Measurements from ENCODE around the gene CAPN14.
A peak's percentile ranks its signal among the peaks of the same experiment; 100 is the strongest.

The CAPN14 gene

GRCh38 chr2:31240381-31241365, 23.4 kb upstream of the CAPN14 start:
- no peak for DNase-seq

GRCh38 chr2:31239593-31240177, 22.4 kb upstream of the CAPN14 start:
- DNase-seq, result no peak

GRCh38 chr2:31238906-31239592, 21.7 kb upstream of the CAPN14 start:
- no peak for DNase-seq

- no peak for DNase-seq
These were observed 21.0 kb upstream of the CAPN14 start for GRCh38 chr2:31238126-31238905.

- DNase-seq, result no peak
These were observed 20.2 kb upstream of the CAPN14 start for GRCh38 chr2:31237348-31238017.

- DNase-seq, result no peak
These were observed 19.3 kb upstream of the CAPN14 start for GRCh38 chr2:31236433-31237205.

GRCh38 chr2:31235504-31235902, 18.2 kb upstream of the CAPN14 start:
- no peak for DNase-seq

GRCh38 chr2:31234683-31235503, 17.6 kb upstream of the CAPN14 start:
- no peak for DNase-seq

- peak; percentile 59 for DNase-seq
These were observed 16.7 kb upstream of the CAPN14 start, which contains the start of gene EHD3 for GRCh38 chr2:31233741-31234682. Gene EHD3 (plus strand): TSS chr2:31234152. CDS start chr2:31234622, 470 bp downstream.

- DNase-seq, result no peak
These were observed 15.9 kb upstream of the CAPN14 start for GRCh38 chr2:31233231-31233630.

- no peak for DNase-seq
These were observed 15.3 kb upstream of the CAPN14 start for GRCh38 chr2:31232586-31232985.

- no peak for DNase-seq
These were observed 14.4 kb upstream of the CAPN14 start for GRCh38 chr2:31231571-31232302.

GRCh38 chr2:31230751-31231150, 13.4 kb upstream of the CAPN14 start:
- no peak for DNase-seq

GRCh38 chr2:31228717-31229116, 11.4 kb upstream of the CAPN14 start:
- DNase-seq, result no peak

GRCh38 chr2:31227711-31228125, 10.4 kb upstream of the CAPN14 start:
- DNase-seq, result no peak

GRCh38 chr2:31227110-31227509, 9.8 kb upstream of the CAPN14 start:
- DNase-seq, result no peak

- no peak for DNase-seq
These were observed 9.0 kb upstream of the CAPN14 start for GRCh38 chr2:31226266-31226665.

GRCh38 chr2:31223749-31224148, 6.4 kb upstream of the CAPN14 start:
- no peak for DNase-seq

Measured in effector CD4-positive, alpha-beta T cell (primary cell).